ENCODE results near the gene FAM171A2. TPM values are rescaled to one million over a fixed set of nuclear protein-coding genes. Genes with fewer than 3 reads are reported as not detected.
A peak's percentile ranks its signal among the peaks of the same experiment; 100 is the strongest.

Gene FAM171A2
- total RNA-seq, 1 donor from 2014 or later, result 18.1 TPM

- peak overlapping the region; percentile 94 for H3K4me3 ChIP-seq
- no peak overlapping the region for H3K27ac Mint-ChIP-seq
- peak; percentile 36 for DNase-seq (ENCODE audit: low spot score)
- no peaks in the 10 kb centered on the region for H3K36me3 ChIP-seq
- no peak overlapping the region for H3K27ac ChIP-seq
- H3K4me1 ChIP-seq, result peaks cover 30% of the 10 kb centered on the region
- H2AFZ ChIP-seq (replicated peaks), result no peak overlapping the region
- no peaks in the 10 kb centered on the region for H3K9me3 Mint-ChIP-seq
- H3K79me2 ChIP-seq (ENCODE audit: low read depth), result peaks cover 58% of the 10 kb centered on the region
- H4K20me1 ChIP-seq (ENCODE audit: low read depth), result peaks cover 55% of the 10 kb centered on the region
- TF ChIP-seq EZH2phosphoT487 (IDR thresholded peaks at IDR 0.05) (no peak), CTCF (IDR thresholded peaks at IDR 0.05) (no peak), EZH2 (IDR thresholded peaks at IDR 0.05) (no peak)
- no peaks in the 10 kb centered on the region for H3K9me3 ChIP-seq (ENCODE audit: low read depth)
- no peak overlapping the region for H3K9ac ChIP-seq
- peaks cover 26% of the 10 kb centered on the region for H3F3A ChIP-seq (ENCODE audit: low read depth)
- peaks cover 31% of the 10 kb centered on the region for H3K4me1 Mint-ChIP-seq
- H3K36me3 Mint-ChIP-seq, result peaks cover 2% of the 10 kb centered on the region
- H3K27me3 ChIP-seq, result peaks cover 33% of the 10 kb centered on the region
- peak overlapping the region; percentile 91 for H3K4me3 Mint-ChIP-seq
- peak overlapping the region; percentile 96 for H3K4me2 ChIP-seq
- peaks cover 21% of the 10 kb centered on the region for H3K27me3 Mint-ChIP-seq (ENCODE audit: insufficient read depth, low read depth)
These were observed 1.1 kb downstream of the FAM171A2 start for GRCh38 chr17:44362459-44362948.

- peak overlapping the region; percentile 10 for H3K27ac ChIP-seq
These were observed 2.1 kb downstream of the FAM171A2 start for GRCh38 chr17:44361292-44362260.

GRCh38 chr17:44360826-44361225 lies 2.8 kb downstream of the FAM171A2 start:
- H3K4me3 Mint-ChIP-seq, result peak overlapping the region; percentile 81
- Histone ChIP-seq H3K4me3 (peak overlapping the region; percentile 94), H3K79me2 (ENCODE audit: low read depth) (peaks cover 58% of the 10 kb centered on the region), H3K27ac (peak overlapping the region; percentile 10), H3K4me1 (peaks cover 30% of the 10 kb centered on the region), H2AFZ (replicated peaks) (no peak overlapping the region), H3K9me3 (ENCODE audit: low read depth) (no peaks in the 10 kb centered on the region), H3K4me2 (peak overlapping the region; percentile 96), H3F3A (ENCODE audit: low read depth) (peaks cover 36% of the 10 kb centered on the region), H4K20me1 (ENCODE audit: low read depth) (peaks cover 71% of the 10 kb centered on the region), H3K27me3 (peaks cover 21% of the 10 kb centered on the region), H3K9ac (no peak overlapping the region), H3K36me3 (no peaks in the 10 kb centered on the region)
- DNase-seq (ENCODE audit: low spot score), result peak; percentile 85
- TF ChIP-seq CTCF (IDR thresholded peaks at IDR 0.05) (no peak), EZH2phosphoT487 (IDR thresholded peaks at IDR 0.05) (no peak), EZH2 (IDR thresholded peaks at IDR 0.05) (no peak)
- no peaks in the 10 kb centered on the region for H3K9me3 Mint-ChIP-seq
- H3K27me3 Mint-ChIP-seq (ENCODE audit: insufficient read depth, low read depth), result peaks cover 11% of the 10 kb centered on the region
- peaks cover 31% of the 10 kb centered on the region for H3K4me1 Mint-ChIP-seq
- H3K27ac Mint-ChIP-seq, result peak overlapping the region; percentile 78
- H3K36me3 Mint-ChIP-seq, result peaks cover 4% of the 10 kb centered on the region

More at GRCh38 chr17:44361292-44362260, 2.1 kb downstream of the FAM171A2 start:
- TF ChIP-seq EZH2 (IDR thresholded peaks at IDR 0.05) (no peak), CTCF (IDR thresholded peaks at IDR 0.05) (no peak), EZH2phosphoT487 (IDR thresholded peaks at IDR 0.05) (no peak)
- peaks cover 15% of the 10 kb centered on the region for H3K27me3 Mint-ChIP-seq (ENCODE audit: insufficient read depth, low read depth)
- Histone ChIP-seq H3K36me3 (no peaks in the 10 kb centered on the region), H4K20me1 (ENCODE audit: low read depth) (peaks cover 64% of the 10 kb centered on the region), H3K9me3 (ENCODE audit: low read depth) (no peaks in the 10 kb centered on the region), H3K27me3 (peaks cover 27% of the 10 kb centered on the region), H3K79me2 (ENCODE audit: low read depth) (peaks cover 58% of the 10 kb centered on the region), H2AFZ (replicated peaks) (no peak overlapping the region), H3F3A (ENCODE audit: low read depth) (peaks cover 31% of the 10 kb centered on the region), H3K4me3 (peak overlapping the region; percentile 94), H3K4me1 (peaks cover 30% of the 10 kb centered on the region), H3K9ac (no peak overlapping the region), H3K4me2 (peak overlapping the region; percentile 96)
- no peak for DNase-seq (ENCODE audit: low spot score)
- H3K9me3 Mint-ChIP-seq, result no peaks in the 10 kb centered on the region
- H3K4me3 Mint-ChIP-seq, result peak overlapping the region; percentile 91
- H3K36me3 Mint-ChIP-seq, result peaks cover 4% of the 10 kb centered on the region
- H3K4me1 Mint-ChIP-seq, result peaks cover 31% of the 10 kb centered on the region
- H3K27ac Mint-ChIP-seq, result peak overlapping the region; percentile 78
